ENCODE measurements around the gene TRPV3.

- TF ChIP-seq, protein P1, sequence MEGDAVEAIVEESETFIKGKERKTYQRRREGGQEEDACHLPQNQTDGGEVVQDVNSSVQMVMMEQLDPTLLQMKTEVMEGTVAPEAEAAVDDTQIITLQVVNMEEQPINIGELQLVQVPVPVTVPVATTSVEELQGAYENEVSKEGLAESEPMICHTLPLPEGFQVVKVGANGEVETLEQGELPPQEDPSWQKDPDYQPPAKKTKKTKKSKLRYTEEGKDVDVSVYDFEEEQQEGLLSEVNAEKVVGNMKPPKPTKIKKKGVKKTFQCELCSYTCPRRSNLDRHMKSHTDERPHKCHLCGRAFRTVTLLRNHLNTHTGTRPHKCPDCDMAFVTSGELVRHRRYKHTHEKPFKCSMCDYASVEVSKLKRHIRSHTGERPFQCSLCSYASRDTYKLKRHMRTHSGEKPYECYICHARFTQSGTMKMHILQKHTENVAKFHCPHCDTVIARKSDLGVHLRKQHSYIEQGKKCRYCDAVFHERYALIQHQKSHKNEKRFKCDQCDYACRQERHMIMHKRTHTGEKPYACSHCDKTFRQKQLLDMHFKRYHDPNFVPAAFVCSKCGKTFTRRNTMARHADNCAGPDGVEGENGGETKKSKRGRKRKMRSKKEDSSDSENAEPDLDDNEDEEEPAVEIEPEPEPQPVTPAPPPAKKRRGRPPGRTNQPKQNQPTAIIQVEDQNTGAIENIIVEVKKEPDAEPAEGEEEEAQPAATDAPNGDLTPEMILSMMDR (IDR thresholded peaks at IDR 0.05) = no peak
- TF ChIP-seq EZH2 (IDR thresholded peaks at IDR 0.05) (no peak), EZH2phosphoT487 (IDR thresholded peaks at IDR 0.05) (no peak)
Measured at GRCh38 chr17:3590768-3591167, 33.2 kb upstream of the TRPV3 start.

Data from neural progenitor cell (in vitro differentiated cells).